Gastrocnemius medialis (tissue), 4 donors: ENCODE data around the gene PCDHGB7.

Experiments
- POLR2A ChIP-seq, 2 donors: fragments of 450-650 bp; IDR thresholded peaks; one replicate each; pipeline ENCODE4 v1.6.1; 2017; ENCODE audit warnings: antibody characterized with exemption in 2 of 2, mild to moderate bottlenecking in 2 of 2, moderate library complexity in 2 of 2
- TF ChIP-seq, protein P1 (sequence below), 5 experiments: fragments of 450-650 bp in 3 of 5; fragments of 200-600 bp in 2 of 5; sonication (generic) in 2 of 5; IDR thresholded peaks in 4 of 5; conservative IDR thresholded peaks in 1 of 5; 1 replicate in 4 of 5; 2 replicates in 1 of 5; pipeline ENCODE4 v1.5.1; 2016 to 2019; ENCODE audit warnings: antibody characterized with exemption in 5 of 5, mild to moderate bottlenecking in 3 of 5, moderate library complexity in 3 of 5

GRCh38 chr5:141369994-141370848 lies 47.3 kb upstream of the PCDHGB7 start, which contains the start of gene PCDHGB3:
- TF ChIP-seq, protein P1, sequence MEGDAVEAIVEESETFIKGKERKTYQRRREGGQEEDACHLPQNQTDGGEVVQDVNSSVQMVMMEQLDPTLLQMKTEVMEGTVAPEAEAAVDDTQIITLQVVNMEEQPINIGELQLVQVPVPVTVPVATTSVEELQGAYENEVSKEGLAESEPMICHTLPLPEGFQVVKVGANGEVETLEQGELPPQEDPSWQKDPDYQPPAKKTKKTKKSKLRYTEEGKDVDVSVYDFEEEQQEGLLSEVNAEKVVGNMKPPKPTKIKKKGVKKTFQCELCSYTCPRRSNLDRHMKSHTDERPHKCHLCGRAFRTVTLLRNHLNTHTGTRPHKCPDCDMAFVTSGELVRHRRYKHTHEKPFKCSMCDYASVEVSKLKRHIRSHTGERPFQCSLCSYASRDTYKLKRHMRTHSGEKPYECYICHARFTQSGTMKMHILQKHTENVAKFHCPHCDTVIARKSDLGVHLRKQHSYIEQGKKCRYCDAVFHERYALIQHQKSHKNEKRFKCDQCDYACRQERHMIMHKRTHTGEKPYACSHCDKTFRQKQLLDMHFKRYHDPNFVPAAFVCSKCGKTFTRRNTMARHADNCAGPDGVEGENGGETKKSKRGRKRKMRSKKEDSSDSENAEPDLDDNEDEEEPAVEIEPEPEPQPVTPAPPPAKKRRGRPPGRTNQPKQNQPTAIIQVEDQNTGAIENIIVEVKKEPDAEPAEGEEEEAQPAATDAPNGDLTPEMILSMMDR (IDR thresholded peaks at IDR 0.05 in 4 of 5, conservative IDR thresholded peaks at IDR 0.05 in 1 of 5), result peak in 2 of 5 experiments; percentile 19 to 43
- TF ChIP-seq POLR2A (IDR thresholded peaks at IDR 0.05), result no peak
